ENCODE results near the gene MMP25. TPM values are rescaled to one million over a fixed set of nuclear protein-coding genes. Genes with fewer than 3 reads are reported as not detected.
"Not testable (repeated sequence)": the region's sequence is repeated elsewhere in the genome, so short reads cannot be mapped to it uniquely, and the experiment has no call there.

The MMP25 gene
- total RNA-seq, 1 experiment from 2014 or later: 49.0 TPM

- POLR2A ChIA-PET: interaction anchor here (0.7 kb wide), 1 partner anchor 37 kb away, joined by 3 read pairs; no protein-coding TSS in a partner anchor
- Mint-ChIP-seq H3K4me3 (no peak overlapping the region), H3K27ac (no peak overlapping the region), H3K9me3 (0 out of 2 replicates have a peak, but pooled peaks cover 6% of the 10 kb centered on the region), H3K36me3 (peaks cover 18% of the 10 kb centered on the region), H3K4me1 (peaks cover 23% of the 10 kb centered on the region), H3K27me3 (ENCODE audit: low read depth) (peaks cover 24% of the 10 kb centered on the region)
- CTCF ChIA-PET: interaction anchor here (0.6 to 5.8 kb wide), 3 partner anchors 7 to 30 kb away, joined by 3 to 86 read pairs (median 59); no protein-coding TSS in a partner anchor
- ATAC-seq (no peak), DNase-seq (ENCODE audit: low spot score) (no peak)
- TF ChIP-seq MYBL2 (CRISPR knock-in tag; IDR thresholded peaks at IDR 0.05): no peak
- TF ChIP-seq, protein P1, sequence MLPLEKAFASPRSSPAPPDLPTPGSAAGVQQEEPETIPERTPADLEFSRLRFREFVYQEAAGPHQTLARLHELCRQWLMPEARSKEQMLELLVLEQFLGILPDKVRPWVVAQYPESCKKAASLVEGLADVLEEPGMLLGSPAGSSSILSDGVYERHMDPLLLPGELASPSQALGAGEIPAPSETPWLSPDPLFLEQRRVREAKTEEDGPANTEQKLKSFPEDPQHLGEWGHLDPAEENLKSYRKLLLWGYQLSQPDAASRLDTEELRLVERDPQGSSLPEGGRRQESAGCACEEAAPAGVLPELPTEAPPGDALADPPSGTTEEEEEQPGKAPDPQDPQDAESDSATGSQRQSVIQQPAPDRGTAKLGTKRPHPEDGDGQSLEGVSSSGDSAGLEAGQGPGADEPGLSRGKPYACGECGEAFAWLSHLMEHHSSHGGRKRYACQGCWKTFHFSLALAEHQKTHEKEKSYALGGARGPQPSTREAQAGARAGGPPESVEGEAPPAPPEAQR (CRISPR knock-in tag; IDR thresholded peaks at IDR 0.05): no peak
- TF ChIP-seq TP53 (CRISPR knock-in tag; IDR thresholded peaks at IDR 0.05): no peak
- TF ChIP-seq MAX (CRISPR knock-in tag; IDR thresholded peaks at IDR 0.05): no peak
- TF ChIP-seq SMAD3 (CRISPR knock-in tag; IDR thresholded peaks at IDR 0.05; ENCODE audit: borderline replicate concordance): no peak
- TF ChIP-seq CREM (CRISPR knock-in tag; IDR thresholded peaks at IDR 0.05): no peak
- TF ChIP-seq, protein P2, sequence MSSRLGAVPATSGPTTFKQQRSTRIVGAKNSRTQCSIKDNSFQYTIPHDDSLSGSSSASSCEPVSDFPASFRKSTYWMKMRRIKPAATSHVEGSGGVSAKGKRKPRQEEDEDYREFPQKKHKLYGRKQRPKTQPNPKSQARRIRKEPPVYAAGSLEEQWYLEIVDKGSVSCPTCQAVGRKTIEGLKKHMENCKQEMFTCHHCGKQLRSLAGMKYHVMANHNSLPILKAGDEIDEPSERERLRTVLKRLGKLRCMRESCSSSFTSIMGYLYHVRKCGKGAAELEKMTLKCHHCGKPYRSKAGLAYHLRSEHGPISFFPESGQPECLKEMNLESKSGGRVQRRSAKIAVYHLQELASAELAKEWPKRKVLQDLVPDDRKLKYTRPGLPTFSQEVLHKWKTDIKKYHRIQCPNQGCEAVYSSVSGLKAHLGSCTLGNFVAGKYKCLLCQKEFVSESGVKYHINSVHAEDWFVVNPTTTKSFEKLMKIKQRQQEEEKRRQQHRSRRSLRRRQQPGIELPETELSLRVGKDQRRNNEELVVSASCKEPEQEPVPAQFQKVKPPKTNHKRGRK (CRISPR knock-in tag; IDR thresholded peaks at IDR 0.05; ENCODE audit: borderline replicate concordance): no peak
- TF ChIP-seq HMGXB4 (CRISPR knock-in tag; IDR thresholded peaks at IDR 0.05): no peak
- no peak for TF ChIP-seq NFATC4 (CRISPR knock-in tag; IDR thresholded peaks at IDR 0.05)
These were observed 5.1 kb downstream of the MMP25 start for GRCh38 chr16:3051494-3051893.

DNA sequence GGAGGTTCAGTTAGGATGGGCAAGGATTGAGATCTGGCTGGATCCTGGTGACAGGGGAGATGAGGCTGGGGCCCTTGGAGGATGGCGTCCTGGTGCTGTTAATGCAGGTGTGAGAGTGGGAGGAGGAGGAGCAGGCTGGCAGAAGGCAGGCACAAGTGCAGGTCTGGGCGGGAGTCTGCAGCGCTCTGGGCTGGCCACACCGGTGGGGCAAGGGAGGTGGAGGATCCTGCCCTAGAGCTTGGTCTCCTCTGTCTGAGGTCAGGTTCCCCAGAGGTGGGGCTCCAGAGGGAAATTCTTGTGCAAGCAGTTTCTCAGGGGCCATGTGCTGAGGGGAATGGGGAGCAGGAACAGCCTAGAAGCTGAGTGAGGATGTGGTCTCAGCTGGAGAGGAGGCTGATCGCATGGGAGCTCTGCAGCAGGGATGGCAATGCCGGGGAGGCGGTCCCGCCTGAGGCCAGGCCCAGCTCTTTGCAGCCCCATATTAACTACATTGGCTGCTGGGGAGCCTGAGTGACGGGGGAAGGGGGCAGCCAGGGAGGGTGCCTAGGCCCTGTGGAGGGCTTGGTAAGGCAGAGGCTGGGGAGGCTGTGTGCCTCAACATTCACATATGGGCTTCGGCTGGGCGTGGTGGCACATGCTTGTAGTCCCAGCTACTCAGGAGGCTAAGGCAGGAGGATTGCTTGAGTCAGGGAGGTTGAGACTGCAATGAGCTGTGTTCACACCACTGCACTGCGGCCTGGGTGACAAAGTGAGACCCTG lies 6.4 kb downstream of the MMP25 start:
- ATAC-seq; CTCF ChIA-PET; POLR2A ChIA-PET; H3K27ac Mint-ChIP-seq; H3K4me3 Mint-ChIP-seq; DNase-seq (ENCODE audit: low spot score); H3K9me3 Mint-ChIP-seq: not testable (repeated sequence)
- Mint-ChIP-seq H3K27me3 (ENCODE audit: low read depth) (peaks cover 20% of the 10 kb centered on the region), H3K36me3 (peaks cover 18% of the 10 kb centered on the region), H3K4me1 (peaks cover 23% of the 10 kb centered on the region)

- Mint-ChIP-seq H3K36me3 (peaks cover 16% of the 10 kb centered on the region), H3K4me1 (peaks cover 20% of the 10 kb centered on the region), H3K27me3 (ENCODE audit: low read depth) (peaks cover 14% of the 10 kb centered on the region)
- ATAC-seq: peak; percentile 36; the same call in 1 of the 2 replicates
- H3K4me3 Mint-ChIP-seq; H3K9me3 Mint-ChIP-seq; POLR2A ChIA-PET; CTCF ChIA-PET; DNase-seq (ENCODE audit: low spot score); H3K27ac Mint-ChIP-seq: not testable (repeated sequence)
These were observed 7.0 kb downstream of the MMP25 start for GRCh38 chr16:3053330-3053710.

- Mint-ChIP-seq H3K27ac (no peak overlapping the region), H3K9me3 (0 out of 2 replicates have a peak, but pooled peaks cover 6% of the 10 kb centered on the region), H3K36me3 (peaks cover 15% of the 10 kb centered on the region), H3K4me1 (peaks cover 25% of the 10 kb centered on the region), H3K27me3 (ENCODE audit: low read depth) (peaks cover 10% of the 10 kb centered on the region; the same call in 1 of the 2 replicates), H3K4me3 (no peak overlapping the region)
- DNase-seq (ENCODE audit: low spot score) (no peak), ATAC-seq (no peak)
- POLR2A ChIA-PET: interaction anchor here (1.3 kb wide), 1 partner anchor 96 kb away, joined by 6 read pairs; no protein-coding TSS in a partner anchor
- CTCF ChIA-PET: interaction anchor here (1.0 to 2.6 kb wide), 6 partner anchors 23 to 77 kb away, joined by 3 to 20 read pairs (median 4); partner anchors contain the start of gene ZNF205
- no peak for TF ChIP-seq PRRX2 (CRISPR knock-in tag; IDR thresholded peaks at IDR 0.05)
- TF ChIP-seq ZNF317 (CRISPR knock-in tag; IDR thresholded peaks at IDR 0.05; ENCODE audit: borderline replicate concordance, low read depth): no peak
- TF ChIP-seq OVOL2 (CRISPR knock-in tag; IDR thresholded peaks at IDR 0.05; ENCODE audit: borderline replicate concordance): no peak
- no peak for TF ChIP-seq ZNF138 (CRISPR knock-in tag; conservative IDR thresholded peaks at IDR 0.05)
- no peak for TF ChIP-seq ZMAT4 (CRISPR knock-in tag; IDR thresholded peaks at IDR 0.05)
- TF ChIP-seq CREM (CRISPR knock-in tag; IDR thresholded peaks at IDR 0.05): no peak
- TF ChIP-seq, protein P3, sequence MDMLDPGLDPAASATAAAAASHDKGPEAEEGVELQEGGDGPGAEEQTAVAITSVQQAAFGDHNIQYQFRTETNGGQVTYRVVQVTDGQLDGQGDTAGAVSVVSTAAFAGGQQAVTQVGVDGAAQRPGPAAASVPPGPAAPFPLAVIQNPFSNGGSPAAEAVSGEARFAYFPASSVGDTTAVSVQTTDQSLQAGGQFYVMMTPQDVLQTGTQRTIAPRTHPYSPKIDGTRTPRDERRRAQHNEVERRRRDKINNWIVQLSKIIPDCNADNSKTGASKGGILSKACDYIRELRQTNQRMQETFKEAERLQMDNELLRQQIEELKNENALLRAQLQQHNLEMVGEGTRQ (CRISPR knock-in tag; IDR thresholded peaks at IDR 0.05): no peak
These were observed 8.8 kb downstream of the MMP25 start for GRCh38 chr16:3054965-3055733.

Measured in WTC11 (cell line).